Ovary (tissue), 9 donors: ENCODE results near the gene F8. TPM values are rescaled to one million over a fixed set of nuclear protein-coding genes. Genes with fewer than 3 reads are reported as not detected.

Experiments used
- DNase-seq, 5 donors: peaks; one replicate each; pipeline ENCODE4 v3.0.0-alpha.2; 2019 to 2020
- H3K27ac ChIP-seq, 2 donors: fragments of 200-600 bp; one replicate each; pipeline versions ENCODE4 v1.5.1 to v1.8.0; 2019 to 2022
- H3K27me3 ChIP-seq: fragments of 200-600 bp; one replicate; pipeline ENCODE4 v1.8.0; 2022
- H3K36me3 ChIP-seq: fragments of 200-600 bp; sonication (generic); one replicate; pipeline ENCODE4 v1.5.1; 2019
- H3K4me1 ChIP-seq: one replicate; pipeline ENCODE4 v1.8.1; 2013; ENCODE audit warnings: mild to moderate bottlenecking, moderate library complexity; ENCODE audit not compliant: insufficient read depth
- H3K4me3 ChIP-seq: fragments of 200-600 bp; sonication (generic); one replicate; pipeline ENCODE4 v1.5.1; 2017
- H3K9me3 ChIP-seq, 2 donors: fragments of 200-600 bp in 1 of 2; sonication (generic) in 1 of 2; one replicate each; pipeline versions ENCODE4 v1.5.1 to v1.8.1; 2013 to 2019; ENCODE audit warnings: mild to moderate bottlenecking in 1 of 2, moderate library complexity in 1 of 2
- EP300 ChIP-seq: sonication (generic); formaldehyde crosslinking; IDR thresholded peaks from one replicate; pipeline ENCODE4 v1.6.1; 2017; ENCODE audit warnings: antibody characterized with exemption
- POLR2A ChIP-seq: fragments of 450-650 bp; IDR thresholded peaks from one replicate; pipeline ENCODE4 v1.6.1; 2017; ENCODE audit warnings: antibody characterized with exemption, mild to moderate bottlenecking, moderate library complexity
- WGBS, 3 donors: extraction: QIAGEN DNeasy Blood & Tissue Kit in 1 of 3; methylation state at CpG; one replicate each; pipeline versions ENCODE4 v1.1.5 to v1.1.7; 2013 to 2017; 5-methylcytosine and 5-hydroxymethylcytosine counted together
- intact Hi-C, 4 donors: fragments of 100-400 bp; cut with DNase I; formaldehyde crosslinking; loops; one replicate each; pipeline versions ENCODE4 v1.11.0 to v1.15.1; 2022 to 2023
- microRNA counts: library from miRNA; unstranded; fragments of <30 nt; microRNA quantifications from one replicate; lab custom pipeline; 2016
- microRNA-seq, 3 donors: library from miRNA; unstranded; fragments of <30 nt; microRNA quantifications; one replicate each; pipeline versions ENCODE4 to v1.2.0, GENCODE V29; 2019 to 2020
- polyA plus RNA-seq, 2 donors: library from polyadenylated mRNA; stranded (reverse); fragments of 200-250 nt in 1 of 2; fragments of 350-450 nt in 1 of 2; fragmentation: Illumina TruSeq in 1 of 2; extraction: RNeasy Lipid Tissue Mini Kit (QIAGEN cat#74804) in 1 of 2; gene quantifications; one replicate each; pipeline ENCODE4 v1.2.3, GENCODE V29; 2013 to 2014
- small RNA-seq: library from RNA; depleted of rRNA; stranded (forward); fragments of <200 nt; gene quantifications from one replicate; pipeline ENCODE3, GENCODE V24; 2016
- total RNA-seq, 7 donors: library from RNA; depleted of rRNA in 2 of 7; stranded (reverse); fragments of >200 nt in 2 of 7; fragmentation: NEBNext Ultra II Directional in 3 of 7; extraction: Animal tissue kit (Norgen Biotek cat#: 25700) in 3 of 7; gene quantifications; one replicate each; pipeline versions ENCODE4 v1.1.0 to v1.2.4, GENCODE V29; 2016 to 2023
- TF ChIP-seq, protein P1 (sequence below), 3 donors: fragments of 450-650 bp in 2 of 3; fragments of 200-600 bp in 1 of 3; IDR thresholded peaks; one replicate each; pipeline versions ENCODE4 v1.5.1 to v1.8.0; 2016 to 2022; ENCODE audit warnings: antibody characterized with exemption in 3 of 3, mild to moderate bottlenecking in 1 of 3
- donor health status: DM: no; HTN: no; CAD: no; lungs with moderate emphysema.
- donor health status: DM: no; HTN: no; CAD: no.
- donor health status: Bipolar disorder and iron deficiency.
- donor health status: DM: yes; HTN: yes; CAD: no.
- donor health status: DM: no; HTN: no; CAD: no.
- donor health status: DM: yes; HTN: yes; CAD: no.

Gene F8
- total and polyA plus RNA-seq, 9 donors = 15.3 to 77.5 (median 22.2) TPM

DNA sequence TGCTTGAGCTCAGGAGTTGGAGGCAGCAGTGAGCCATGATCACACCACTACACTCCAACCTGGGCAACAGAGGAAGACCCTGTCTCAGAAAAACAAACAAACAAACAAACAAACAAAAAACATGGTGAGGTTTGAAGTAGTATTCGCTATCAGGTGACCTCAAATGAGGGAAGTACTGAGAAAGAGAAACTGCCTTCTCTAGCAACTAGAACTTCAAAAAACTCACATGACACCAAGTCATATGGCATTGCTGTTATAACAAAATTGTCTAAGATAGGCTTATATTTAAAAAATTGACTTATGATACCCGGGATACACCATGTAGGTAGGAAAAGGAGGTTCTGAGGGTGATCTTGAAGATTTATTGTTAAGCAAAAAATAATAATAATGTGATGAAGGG, 227.5 kb downstream of the F8 start:
- DNase-seq = no peak
- TF ChIP-seq EP300 (no peak), POLR2A (no peak)
- TF ChIP-seq, protein P1, sequence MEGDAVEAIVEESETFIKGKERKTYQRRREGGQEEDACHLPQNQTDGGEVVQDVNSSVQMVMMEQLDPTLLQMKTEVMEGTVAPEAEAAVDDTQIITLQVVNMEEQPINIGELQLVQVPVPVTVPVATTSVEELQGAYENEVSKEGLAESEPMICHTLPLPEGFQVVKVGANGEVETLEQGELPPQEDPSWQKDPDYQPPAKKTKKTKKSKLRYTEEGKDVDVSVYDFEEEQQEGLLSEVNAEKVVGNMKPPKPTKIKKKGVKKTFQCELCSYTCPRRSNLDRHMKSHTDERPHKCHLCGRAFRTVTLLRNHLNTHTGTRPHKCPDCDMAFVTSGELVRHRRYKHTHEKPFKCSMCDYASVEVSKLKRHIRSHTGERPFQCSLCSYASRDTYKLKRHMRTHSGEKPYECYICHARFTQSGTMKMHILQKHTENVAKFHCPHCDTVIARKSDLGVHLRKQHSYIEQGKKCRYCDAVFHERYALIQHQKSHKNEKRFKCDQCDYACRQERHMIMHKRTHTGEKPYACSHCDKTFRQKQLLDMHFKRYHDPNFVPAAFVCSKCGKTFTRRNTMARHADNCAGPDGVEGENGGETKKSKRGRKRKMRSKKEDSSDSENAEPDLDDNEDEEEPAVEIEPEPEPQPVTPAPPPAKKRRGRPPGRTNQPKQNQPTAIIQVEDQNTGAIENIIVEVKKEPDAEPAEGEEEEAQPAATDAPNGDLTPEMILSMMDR (IDR thresholded peaks at IDR 0.05) = no peak
- H3K4me1 ChIP-seq = no peaks in the 10 kb centered on the region
- no peaks in the 10 kb centered on the region for H3K27me3 ChIP-seq
- no peak overlapping the region for H3K4me3 ChIP-seq
- no peak overlapping the region for H3K27ac ChIP-seq
- no peaks in the 10 kb centered on the region for H3K9me3 ChIP-seq
- no peaks in the 10 kb centered on the region for H3K36me3 ChIP-seq
- intact Hi-C loops = no loop called here
- WGBS, 3 donors = 65 to 71% (median 66%) methylated on average over 2 of the region's 2 CpGs

DNA sequence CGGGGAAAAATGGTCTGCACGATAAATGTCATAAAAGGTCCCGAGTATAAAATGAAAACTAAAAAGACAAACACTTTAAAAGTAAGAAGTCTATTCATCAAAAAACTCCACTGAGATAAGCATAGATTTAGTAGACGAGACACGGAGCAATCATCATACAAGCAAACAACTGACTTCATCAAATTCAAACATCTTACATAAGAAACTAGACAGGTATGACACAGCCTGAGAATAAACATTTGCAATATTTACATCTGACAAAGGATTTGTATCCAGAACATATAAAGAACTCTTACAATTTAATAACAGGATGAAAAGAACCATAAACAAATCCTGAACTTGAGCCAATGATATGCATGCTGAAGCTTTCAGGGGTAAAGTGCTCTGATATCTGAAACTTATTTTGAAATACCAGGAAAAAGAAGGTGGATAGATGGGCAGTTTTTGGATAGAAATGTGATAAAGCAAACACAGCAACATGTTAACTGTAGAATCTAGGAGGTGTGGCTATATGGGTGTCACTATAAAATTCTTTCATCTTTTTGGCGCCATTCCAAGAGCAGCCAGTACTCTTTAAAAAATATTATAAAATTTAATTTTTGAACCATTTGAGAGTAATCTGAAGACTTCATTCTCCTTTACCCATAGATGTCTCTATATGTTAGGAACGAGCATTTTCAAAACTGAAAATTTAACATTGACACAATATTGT, 229.3 kb downstream of the F8 start:
- Histone ChIP-seq H3K4me3 (no peak overlapping the region), H3K36me3 (no peaks in the 10 kb centered on the region), H3K9me3 (no peaks in the 10 kb centered on the region), H3K27me3 (no peaks in the 10 kb centered on the region), H3K4me1 (no peaks in the 10 kb centered on the region), H3K27ac (no peak overlapping the region)
- WGBS, 3 donors = 82 to 84% (median 83%) methylated on average over 7 of the region's 7 CpGs
- DNase-seq = no peak
- TF ChIP-seq EP300 = no peak
- TF ChIP-seq, protein P1 (IDR thresholded peaks at IDR 0.05) = no peak
- TF ChIP-seq POLR2A = no peak
- intact Hi-C loops = no loop called here

- 82 to 84% (median 84%) methylated on average over 8 of the region's 8 CpGs for WGBS, 3 donors
- no peaks in the 10 kb centered on the region for H3K4me1 ChIP-seq
- H3K9me3 ChIP-seq = no peaks in the 10 kb centered on the region
- TF ChIP-seq, protein P1 (IDR thresholded peaks at IDR 0.05) = no peak
- TF ChIP-seq POLR2A (no peak), EP300 (no peak)
- intact Hi-C loops = no loop called here
- H3K27ac ChIP-seq = no peak overlapping the region
- no peak overlapping the region for H3K4me3 ChIP-seq
- H3K36me3 ChIP-seq = no peaks in the 10 kb centered on the region
- no peak for DNase-seq
- H3K27me3 ChIP-seq = no peaks in the 10 kb centered on the region
Measured at GRCh38 chrX:154791939-154792338, 230.6 kb downstream of the F8 start.

DNA sequence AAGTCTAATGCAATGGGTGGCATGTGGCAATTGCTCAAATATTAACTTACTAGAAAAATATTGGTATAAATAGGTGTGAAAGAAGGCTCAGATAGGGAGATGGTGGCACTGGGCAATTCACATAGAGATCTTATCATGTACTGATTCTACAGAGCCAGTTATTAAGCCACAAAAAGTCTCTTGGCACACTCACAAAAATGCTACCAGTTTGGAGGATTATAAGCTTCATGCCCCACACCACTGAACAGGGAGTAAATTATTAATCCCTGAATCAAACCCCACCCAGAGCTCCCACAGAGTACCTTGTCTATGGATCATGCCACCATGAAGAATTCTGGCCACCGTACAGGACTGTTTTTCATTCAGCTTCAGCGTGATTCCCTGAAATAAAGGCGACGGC, 231.1 kb downstream of the F8 start:
- Histone ChIP-seq H3K27me3 (no peaks in the 10 kb centered on the region), H3K27ac (no peak overlapping the region), H3K36me3 (no peaks in the 10 kb centered on the region), H3K4me1 (no peaks in the 10 kb centered on the region), H3K4me3 (no peak overlapping the region), H3K9me3 (no peaks in the 10 kb centered on the region)
- TF ChIP-seq, protein P1 (IDR thresholded peaks at IDR 0.05) = no peak
- TF ChIP-seq POLR2A (no peak), EP300 (no peak)
- WGBS, 3 donors = 69 to 92% (median 78%) methylated on average over 4 of the region's 4 CpGs
- intact Hi-C loops = no loop called here
- DNase-seq = no peak

MicroRNAs within 50 kb of the gene (microRNA counts, 767-probe panel; counts per million panel counts)
- microRNA hsa-miR-1184 (lab: Ali Mortazavi, UCI) = 530 counts per million, percentile 78 among the panel's probes with 10 or more counts

Small RNA genes within 50 kb of the gene (microRNA-seq; reads per million reads assigned to microRNA genes)
- gene MIR1184-1 = 0 reads per million in 3 donors

Small RNA genes within 50 kb of the gene (small RNA-seq; reads per million reads assigned to genes)
- gene MIR1184-1 = not detected

Other genes with a start within 250 kb of the F8 start
- gene MPP1, start 217.2 kb downstream of the F8 start, total RNA-seq = 10 to 100 TPM in 6 of 7 donors, 1 to 10 TPM in 1; 9.2 to 25.9 (median 16.2) TPM
- gene MPP1, start 217.2 kb downstream of the F8 start, polyA plus RNA-seq = 10 to 100 TPM; 12.5 to 46.9 TPM
- not detected for gene SMIM9, start 188.1 kb downstream of the F8 start, total RNA-seq
- gene SMIM9, start 188.1 kb downstream of the F8 start, polyA plus RNA-seq = not detected
- gene F8A1, start 136.4 kb downstream of the F8 start, total RNA-seq = 10 to 100 TPM in 4 of 7 donors, 1 to 10 TPM in 3; 2.4 to 24.2 (median 14.9) TPM
- 10 to 100 TPM; 10.7 to 33.0 TPM for gene F8A1, start 136.4 kb downstream of the F8 start, polyA plus RNA-seq
- 100 to 1,000 TPM; 133 to 179 (median 144) TPM for gene FUNDC2, start 4.1 kb upstream of the F8 start, total RNA-seq
- 100 to 1,000 TPM; 149 to 257 TPM for gene FUNDC2, start 4.1 kb upstream of the F8 start, polyA plus RNA-seq
- 10 to 100 TPM in 3 of 7 donors, 1 to 10 TPM in 4; 7.1 to 34.1 (median 9.3) TPM for gene CMC4, start 48.4 kb upstream of the F8 start, total RNA-seq
- 10 to 100 TPM in 1 of 2 donors, 1 to 10 TPM in 1; 5.2 to 17.0 TPM for gene CMC4, start 48.4 kb upstream of the F8 start, polyA plus RNA-seq
- gene MTCP1, start 48.4 kb upstream of the F8 start, total RNA-seq = 10 to 100 TPM in 4 of 7 donors, 1 to 10 TPM in 2, under 1 TPM in 1; 0.36 to 29.0 (median 27.3) TPM
- gene MTCP1, start 48.4 kb upstream of the F8 start, polyA plus RNA-seq = 10 to 100 TPM; 14.0 to 29.0 TPM
- 10 to 100 TPM in 5 of 7 donors, 1 to 10 TPM in 2; 4.3 to 15.1 (median 13.3) TPM for gene BRCC3, start 48.8 kb upstream of the F8 start, total RNA-seq
- gene BRCC3, start 48.8 kb upstream of the F8 start, polyA plus RNA-seq = 10 to 100 TPM in 1 of 2 donors, 1 to 10 TPM in 1; 5.9 to 13.9 TPM
- 10 to 100 TPM; 27.7 to 46.0 (median 34.3) TPM for gene VBP1, start 193.7 kb upstream of the F8 start, total RNA-seq
- 10 to 100 TPM; 27.1 to 37.1 TPM for gene VBP1, start 193.7 kb upstream of the F8 start, polyA plus RNA-seq
- under 1 TPM; 0.10 to 0.82 (median 0.30) TPM for gene RAB39B, start 241.8 kb upstream of the F8 start, total RNA-seq
- gene RAB39B, start 241.8 kb upstream of the F8 start, polyA plus RNA-seq = 1 to 10 TPM in 1 of 2 donors, under 1 TPM in 1; 0.53 to 1.3 TPM